HL-60/S4 treated with retinoic acid at 250 ng/mL for 4 days and 3 days (cell line): Measurements from ENCODE around the gene TRIP10.

ENCODE experiments used
- in situ Hi-C: fragments of 300-500 bp; cut with MboI; formaldehyde crosslinking; loops from 2 replicates; pipeline ENCODE4 v1.7.0; 2022; ENCODE audit warnings: low sequenced_read_pairs

Gene TRIP10

DNA sequence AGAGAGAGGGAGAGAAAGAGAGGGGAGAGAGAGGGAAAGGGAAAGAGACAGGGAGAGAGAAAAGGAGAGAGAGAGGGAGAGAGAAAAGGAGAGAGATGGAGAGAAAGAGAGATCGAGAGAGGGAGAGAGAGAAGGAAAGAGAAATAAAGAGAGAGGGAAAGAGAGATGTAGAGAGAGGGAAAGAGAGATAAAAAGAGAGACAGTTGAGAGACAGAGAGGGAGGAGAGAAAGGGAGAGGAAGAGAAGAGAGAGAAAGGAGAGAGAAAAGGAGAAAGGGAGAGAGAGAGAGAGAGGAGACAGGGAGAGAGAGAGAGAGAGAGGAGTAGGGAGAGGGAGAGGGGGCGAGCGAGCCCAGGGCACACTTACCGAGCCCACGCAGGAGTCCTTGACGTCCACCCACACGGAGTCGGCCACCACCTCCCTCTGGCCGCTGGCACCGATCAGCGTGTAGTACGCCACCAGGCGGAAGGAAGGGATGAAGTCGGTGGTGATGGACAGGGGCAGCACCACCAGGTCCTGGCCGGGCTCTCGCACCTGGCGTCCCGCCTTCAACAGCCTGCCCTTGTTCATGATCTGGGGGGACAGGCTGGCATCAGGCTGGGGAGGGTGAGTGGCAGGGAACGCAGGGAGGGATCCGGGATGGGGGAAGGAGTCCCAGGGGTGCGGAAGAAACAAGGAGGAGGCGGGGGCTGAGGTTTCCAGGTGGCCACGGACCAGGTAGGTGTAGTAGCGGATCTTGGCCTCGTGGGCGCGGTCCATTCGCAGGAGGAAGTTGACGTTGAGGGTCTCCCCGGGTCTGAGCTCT lies 29.0 kb upstream of the TRIP10 start:
- in situ Hi-C loops, result no loop called here

DNA sequence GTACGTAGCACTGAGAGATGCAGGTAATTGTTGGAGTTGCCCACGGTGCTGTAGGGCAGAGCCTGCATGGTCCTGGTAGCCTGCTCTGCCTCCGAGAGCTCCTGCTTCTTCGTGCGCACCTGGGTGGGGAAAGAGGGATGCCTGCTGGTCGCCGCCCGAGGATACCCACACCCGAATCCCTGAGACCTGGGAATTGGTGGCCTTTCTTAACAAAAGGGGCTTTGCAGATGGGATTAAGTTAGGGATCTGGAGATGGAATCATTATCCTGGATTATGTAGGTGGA lies 28.5 kb upstream of the TRIP10 start:
- in situ Hi-C loops, result no loop called here

DNA sequence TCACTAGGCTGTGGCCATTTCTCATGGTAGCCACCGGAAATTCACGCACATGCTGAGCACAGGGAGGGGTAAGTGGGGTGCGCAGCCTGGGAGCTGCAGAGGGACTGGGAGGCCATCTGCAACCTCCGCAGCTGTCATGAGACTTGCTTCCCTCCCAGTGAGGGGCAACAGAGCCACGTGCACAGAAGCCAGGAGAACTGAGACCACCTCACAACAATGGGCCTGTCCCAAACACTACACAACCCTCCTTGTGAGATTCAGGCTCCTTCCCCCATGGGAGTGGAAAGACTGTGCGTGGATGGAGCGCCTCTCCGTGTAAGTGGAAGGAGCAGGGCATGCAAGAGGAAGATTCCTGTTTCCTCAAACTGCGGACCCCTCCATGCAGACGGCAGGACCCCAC lies 27.9 kb upstream of the TRIP10 start:
- in situ Hi-C loops, result no loop called here

DNA sequence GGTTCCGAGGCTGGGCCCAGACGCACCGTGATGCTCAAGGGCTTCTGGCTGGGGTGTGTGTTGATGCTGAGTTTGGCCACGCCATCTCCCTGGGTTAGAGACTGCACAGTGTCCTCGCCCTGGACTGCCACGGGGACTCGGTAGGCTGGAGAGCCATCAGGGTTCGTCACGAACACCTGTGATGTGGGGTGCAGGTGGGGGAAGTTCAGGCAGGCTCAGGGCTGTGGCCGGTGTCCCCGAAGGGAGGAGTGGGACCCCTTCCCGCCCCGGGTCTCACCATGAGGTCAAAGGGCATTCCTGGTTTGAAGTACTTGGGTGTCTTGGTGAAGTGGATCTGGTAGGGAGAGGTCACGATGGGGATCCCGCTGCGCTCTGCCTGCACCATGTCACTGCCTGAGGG lies 27.2 kb upstream of the TRIP10 start:
- in situ Hi-C loops, result no loop called here

DNA sequence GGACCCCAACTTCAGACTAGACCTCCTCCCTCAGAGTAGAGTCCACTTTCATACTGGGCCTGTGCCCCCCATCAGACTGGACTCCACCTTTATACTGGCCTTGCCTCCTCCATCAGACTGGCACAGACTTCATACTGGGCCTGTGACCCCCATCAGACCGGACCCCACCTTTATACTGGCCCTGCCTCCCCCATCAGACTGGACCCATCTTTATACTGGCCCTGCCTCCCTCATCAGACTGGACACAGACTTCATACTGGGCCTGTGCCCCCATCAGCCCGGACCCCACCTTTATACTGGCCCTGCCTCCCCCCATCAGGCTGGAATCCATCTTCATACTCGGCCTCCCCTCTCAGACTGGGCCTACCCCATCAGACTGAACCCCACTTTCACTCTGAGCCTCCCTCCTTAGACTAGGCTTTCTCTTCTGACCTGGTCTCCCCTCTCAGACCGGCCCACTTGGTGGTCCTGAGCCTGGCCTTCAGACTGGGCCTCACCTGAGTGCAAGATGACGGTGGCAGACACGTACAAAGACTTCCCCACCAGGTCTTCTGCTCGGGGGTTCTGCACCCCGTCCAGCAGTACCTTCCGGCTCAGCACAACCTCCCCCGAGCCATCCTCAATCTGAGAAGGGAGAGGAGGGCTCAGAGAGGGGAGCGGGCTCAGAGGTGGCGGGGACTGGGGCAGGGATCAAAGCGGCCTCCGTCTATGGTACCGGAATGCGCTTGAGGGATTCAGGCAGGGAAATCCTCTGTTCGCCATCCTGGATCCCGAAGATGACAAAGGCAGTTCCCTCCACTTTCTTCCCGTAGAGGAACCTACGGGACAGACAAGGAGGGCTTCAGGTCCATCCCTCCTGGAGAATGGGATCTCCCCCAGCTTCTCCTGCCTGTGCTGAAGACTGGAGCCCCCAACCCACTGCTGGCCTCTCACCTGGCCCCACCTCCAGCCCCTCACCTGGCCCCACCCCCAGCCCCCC lies 26.5 kb upstream of the TRIP10 start:
- in situ Hi-C loops, result no loop called here

DNA sequence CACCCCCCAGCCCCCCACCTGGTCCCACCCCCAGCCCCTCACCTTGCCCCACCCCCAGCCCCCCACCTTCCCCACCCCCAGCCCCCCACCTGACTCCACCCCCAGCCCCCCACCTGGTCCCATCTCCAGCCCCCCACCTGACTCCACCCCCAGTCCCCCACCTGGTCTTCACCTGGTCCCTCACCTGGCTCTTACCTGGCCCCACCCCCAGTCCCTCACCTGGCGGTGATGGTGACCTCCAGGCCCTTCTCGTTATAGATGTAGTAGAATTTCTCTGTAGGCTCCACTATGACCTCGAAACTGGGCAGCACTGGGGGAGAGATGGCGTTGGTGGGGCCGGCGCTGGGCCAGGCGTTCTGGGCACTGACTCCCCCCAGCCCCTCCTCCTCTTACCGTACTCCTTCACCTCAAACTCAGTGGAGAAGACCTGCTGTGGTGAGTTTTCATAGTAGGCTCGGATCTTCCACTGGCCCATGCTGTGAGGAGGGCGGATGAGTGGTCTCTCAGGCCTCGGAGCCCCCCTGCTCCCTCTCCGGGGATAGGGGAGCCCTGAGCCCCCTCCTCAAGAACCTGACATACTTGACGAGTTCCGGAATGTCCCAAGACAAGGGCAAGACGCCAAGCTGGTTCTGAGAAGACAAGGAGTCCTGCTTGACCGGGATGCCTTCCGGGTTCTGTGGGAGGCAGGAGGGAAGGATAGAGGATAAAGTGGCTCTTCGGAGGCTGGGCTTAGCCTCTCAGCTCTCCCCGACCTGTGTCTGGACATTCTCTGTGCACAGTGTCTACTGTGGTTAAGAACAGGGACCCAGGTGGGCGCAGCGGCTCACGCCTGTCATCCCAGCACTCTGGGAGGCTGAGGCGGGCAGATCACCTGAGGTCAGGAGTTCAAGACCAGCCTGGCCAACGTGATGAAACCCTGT lies 25.4 kb upstream of the TRIP10 start:
- in situ Hi-C loops, result no loop called here

DNA sequence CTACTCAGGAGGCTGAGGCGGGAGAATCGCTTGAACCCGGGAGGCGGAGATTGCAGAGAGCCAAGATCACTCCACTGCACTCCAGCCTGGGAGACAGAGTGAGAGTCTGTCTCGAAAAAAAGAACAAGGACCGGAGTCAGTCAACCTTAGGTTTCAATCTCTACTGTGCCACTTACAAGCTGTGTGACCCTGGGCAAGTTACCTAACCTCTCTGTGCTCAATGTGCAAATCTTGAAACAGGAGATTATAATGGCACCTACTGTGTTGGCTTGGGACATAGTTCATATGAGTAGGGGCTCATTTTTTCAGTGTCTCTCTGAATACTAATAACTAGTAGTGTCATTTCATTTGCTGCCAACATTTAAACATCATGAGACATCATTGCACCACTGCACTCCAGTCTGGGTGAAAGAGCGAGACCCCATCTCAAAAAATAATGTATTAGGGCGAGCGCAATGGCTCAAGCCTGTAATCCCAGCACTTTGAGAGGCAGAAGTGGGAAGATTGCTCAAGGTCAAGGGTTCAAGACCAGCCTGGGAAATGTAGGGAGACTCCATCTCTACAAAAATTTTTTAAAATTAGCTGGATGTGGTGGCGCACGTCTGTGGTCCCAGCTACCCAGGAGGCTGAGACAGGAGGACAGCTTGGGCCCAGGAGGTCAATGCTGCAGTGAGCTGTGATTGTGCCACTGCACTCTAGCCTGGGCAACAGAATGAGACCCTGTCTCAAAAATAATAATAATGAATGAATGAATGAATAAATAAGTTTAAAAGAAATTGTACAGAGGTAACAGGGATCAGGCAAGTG lies 24.5 kb upstream of the TRIP10 start:
- in situ Hi-C loops, result no loop called here

DNA sequence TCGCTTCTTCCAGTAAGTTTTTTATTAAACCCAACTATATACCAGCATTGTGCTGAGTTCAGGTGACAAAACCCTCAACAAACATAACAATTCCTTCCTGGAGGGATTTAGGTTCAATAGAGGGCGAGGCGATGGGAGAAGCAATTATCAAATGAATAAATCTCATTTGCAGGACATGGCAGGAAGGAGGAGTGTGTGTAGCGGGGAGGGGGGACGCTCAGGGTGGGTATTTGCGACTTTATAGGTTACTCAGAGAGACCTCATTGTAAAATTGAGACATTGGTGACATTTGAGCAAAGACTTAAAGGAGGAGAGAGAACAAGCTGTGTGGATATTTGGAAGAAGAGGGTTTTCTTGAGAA lies 22.9 kb upstream of the TRIP10 start:
- in situ Hi-C loops, result no loop called here

DNA sequence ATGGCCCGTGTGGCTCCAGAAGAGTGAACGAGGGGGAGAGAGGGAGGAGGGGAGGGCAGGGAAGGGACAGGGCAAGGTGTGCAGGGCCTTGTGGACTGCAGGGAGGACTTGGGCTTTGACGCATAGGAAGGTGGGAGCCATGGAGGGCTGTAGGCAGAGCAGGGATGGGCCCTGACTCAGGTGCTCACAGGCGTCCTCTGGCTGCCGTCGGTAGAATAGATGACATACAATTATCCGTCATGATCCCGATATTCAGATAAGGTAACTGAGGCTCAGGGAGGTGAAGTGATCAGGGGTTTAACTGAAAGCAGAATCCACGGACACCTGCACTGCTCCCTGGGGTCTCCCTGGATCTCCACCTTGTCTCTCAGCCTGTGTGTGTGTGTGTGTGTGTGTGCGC lies 22.4 kb upstream of the TRIP10 start:
- in situ Hi-C loops, result no loop called here

DNA sequence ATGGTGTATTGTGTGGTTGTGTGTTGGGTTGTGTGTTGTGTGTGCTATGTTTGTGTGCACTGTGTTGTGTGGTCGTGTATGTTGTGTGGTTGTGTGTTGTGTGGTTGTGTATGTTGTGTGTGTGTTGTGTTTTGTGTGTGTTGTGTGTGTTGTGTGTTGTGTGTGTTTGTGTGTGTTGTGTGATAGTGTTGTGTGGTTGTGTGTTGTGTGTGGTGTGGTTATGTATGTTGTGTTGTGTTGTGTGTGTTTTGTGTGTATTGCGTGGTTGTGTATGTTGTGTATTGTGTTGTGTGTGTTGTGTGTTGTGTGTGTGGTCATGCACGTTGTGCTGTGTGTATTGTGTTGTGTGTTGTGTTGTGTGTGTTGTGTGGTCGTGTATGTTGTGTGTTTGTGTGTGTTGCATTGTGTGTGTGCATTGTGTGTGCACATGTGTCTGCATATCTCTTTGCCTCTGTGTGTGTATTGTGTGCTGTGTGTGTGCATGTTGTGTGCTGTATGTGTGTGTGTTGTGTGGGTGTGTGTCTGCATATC lies 22.0 kb upstream of the TRIP10 start:
- in situ Hi-C loops, result no loop called here

DNA sequence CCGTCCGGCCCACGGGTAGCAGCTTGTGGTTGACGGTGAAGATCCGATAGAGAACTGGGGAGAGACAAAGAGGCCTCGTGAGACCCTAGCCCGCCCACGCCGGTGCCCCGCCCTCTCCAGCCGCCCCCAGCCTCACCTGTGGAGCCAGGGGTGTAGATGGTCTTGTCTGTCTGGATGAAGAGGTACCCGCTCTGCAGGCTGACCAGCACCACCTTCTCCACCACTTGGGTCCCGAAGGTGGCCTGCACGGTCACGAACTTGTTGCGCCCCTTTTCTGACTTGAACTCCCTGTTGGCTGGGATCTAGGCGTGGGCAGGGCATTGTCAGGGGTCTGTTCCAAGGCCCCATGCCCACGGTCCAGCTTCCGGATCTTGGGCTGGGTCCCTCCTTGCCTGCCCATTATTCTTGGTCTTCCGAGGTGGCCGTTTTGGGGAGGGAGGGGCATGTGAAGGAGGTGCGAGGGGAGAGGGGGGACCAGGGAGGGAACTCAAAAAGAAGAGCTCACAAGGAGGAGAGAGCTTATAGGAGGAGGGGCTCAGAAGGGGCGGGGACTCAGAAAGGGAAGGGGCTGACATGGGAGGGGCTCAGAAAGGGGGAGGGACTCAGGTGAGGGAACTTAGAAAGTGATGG lies 21.3 kb upstream of the TRIP10 start:
- in situ Hi-C loops, result no loop called here

DNA sequence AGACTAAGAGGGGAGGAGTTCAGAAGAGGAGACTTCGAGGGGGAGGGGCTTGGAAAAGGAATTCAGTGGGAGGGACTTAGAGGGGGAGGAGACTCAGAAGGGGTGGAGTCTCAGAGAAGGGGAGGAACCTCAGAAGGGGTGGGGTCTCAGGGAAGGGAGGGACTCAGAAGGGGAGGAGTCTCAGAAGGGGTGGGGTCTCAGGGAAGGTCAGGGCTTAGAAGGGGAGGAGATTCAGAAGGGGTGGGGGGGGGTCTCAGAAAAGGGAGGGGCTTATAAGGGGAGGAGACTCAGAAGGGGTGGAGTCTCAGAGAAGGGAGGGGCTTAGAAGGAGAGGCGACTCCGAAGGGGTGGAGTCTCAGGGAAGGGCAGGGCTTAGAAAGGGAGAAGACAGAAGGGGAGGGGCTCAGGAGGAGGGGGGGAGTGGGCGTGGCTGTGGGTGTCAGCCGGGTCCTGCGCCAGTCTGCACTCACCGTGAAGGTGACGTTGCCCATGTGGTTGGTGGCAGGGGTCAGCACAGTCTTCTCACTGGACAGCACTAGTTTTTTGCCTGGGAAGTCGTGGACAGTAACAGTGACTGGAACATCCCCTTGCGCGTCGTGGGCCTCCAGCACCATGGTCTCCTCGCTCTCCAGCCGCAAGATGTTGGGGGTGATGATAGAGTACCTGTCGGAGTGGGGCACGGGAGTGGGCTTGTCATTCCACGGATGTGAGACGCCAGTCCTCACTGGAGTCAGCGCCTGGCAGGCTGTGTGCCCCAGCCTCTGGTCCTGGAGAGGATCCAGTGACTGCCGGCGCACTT lies 20.5 kb upstream of the TRIP10 start:
- in situ Hi-C loops, result no loop called here

DNA sequence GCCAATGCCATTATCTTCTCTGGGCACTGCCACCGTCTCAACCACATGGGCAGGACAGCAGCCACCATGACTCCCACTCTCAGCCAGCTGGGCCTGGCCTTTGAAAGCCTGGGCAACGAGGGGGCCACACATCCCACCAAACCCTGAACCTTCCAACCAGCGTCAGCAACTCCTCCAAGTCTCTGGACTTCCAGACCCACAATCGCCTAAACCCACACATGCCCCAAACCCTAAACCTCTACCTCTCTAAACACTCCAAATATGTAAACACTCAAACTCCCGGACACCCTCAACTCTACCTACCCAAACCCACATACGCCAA lies 20.0 kb upstream of the TRIP10 start:
- in situ Hi-C loops, result no loop called here

DNA sequence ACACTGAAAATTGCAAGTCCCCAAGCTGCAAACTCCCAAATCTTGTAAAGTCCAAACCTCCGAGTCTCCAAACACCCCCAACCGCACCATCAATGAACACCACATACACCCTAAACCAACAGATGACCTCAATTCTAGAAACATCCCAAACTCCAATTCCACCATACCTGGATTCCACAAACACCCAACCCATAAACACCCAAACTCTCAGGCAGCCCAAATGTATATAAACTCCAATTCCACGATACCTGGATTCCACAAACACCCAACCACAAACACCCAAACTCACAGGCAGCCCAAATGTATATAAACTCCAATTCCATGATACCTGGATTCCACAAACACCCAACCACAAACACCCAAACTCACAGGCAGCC lies 19.5 kb upstream of the TRIP10 start:
- in situ Hi-C loops, result no loop called here

DNA sequence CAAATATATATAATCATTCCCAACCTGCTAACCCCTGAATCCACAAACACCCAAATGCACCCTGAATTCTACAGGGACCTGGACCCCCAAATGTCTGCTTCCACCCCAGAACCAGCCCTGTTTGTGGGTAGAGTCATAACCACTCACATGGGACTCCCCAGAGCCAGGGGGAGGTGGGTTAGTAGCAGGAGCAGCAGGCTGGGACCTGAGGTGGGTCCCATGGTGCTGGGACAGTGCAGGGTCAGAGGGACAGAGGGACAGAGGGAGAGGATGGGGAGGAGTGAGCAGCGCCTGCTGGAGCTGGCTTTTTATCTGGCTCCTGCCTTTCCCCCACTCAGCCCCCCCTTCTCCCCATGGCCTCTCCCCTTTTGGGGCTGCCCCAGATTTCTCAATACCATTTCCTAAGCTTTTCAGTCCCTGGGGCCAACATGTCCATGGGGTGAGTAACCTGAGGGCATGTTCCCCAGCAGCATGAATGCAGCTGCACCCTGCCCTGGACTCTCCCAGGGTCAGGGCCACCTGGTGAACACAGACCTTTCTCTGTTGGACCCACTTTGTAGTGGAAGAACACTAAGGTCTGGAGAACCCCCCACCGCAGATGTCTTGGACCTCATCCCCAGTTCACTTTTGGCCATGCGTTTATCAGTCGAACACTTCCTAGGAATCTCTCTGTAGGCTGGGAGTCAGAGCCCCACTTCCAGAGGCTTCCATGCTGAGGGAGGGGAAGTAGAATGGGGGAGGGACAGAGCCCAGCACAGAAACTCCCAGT lies 18.9 kb upstream of the TRIP10 start, which contains the start of gene C3:
Gene C3 (minus strand): TSS at position 282 of the 769 bp plus-strand sequence. CDS start 61 bp downstream, at position 221.
- in situ Hi-C loops, result no loop called here

DNA sequence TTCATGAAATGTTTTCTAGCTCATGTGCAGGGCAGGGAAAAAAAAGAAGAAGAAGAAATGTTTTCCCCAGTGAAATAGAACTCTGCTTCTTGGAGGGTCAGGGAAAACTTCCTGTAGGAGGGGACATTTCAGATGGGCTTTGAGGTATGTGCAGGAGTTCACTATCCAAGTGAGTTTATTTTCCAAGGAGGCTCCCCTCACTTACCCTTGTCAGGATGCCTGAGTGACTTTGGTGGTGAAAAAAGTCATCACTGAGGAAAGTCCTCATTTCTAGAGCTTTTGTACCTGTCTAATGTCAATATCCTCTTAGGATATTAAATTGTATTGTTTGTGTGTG lies 18.4 kb upstream of the TRIP10 start:
- in situ Hi-C loops, result no loop called here

DNA sequence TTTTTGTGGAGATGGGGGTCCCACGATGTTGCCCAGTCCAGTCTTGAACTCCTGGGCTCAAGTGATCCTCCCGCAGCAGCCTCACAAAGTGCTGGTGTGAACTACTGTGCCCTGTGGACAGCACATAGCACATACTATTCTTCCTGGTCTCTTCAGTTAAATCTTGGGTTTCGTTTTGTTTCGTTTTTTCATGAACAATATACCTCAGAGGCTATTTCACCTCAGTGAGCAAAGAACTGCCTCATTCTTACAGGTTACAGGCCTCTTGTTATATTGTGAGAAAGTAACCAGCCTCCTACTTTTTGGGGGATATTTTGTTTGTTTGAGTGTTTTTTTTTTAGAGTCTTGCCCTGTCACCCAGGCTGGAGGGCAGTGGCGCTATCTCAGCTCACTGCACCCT lies 17.7 kb upstream of the TRIP10 start:
- in situ Hi-C loops, result no loop called here

DNA sequence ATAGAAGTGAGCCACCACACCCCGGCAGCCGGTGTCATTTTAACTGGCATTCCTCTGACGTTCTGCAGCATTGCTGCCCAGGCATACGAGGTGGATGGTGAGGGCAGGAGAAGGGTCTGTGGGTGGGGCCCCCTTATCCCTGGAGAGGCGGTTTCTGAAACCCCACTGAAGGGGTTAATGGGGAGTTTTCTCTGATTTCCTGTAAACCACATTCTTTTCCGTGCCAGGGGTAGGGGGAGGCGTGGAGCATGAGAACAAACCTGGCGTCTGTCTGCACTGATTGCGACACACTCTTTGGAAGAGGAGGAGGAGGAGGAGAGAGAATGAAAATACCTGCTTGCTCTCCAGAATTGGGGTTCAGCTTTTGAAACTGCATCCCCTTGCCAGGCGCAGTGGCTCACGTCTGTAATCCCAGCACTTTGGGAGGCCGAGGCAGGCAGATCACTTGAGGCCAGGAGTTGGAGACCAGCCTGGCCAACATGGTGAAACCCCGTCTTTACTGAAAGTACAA lies 16.3 kb upstream of the TRIP10 start:
- in situ Hi-C loops, result no loop called here
